Umbilical cord (tissue), 2 donors: ENCODE data around the gene FUT6. TPM values are rescaled to one million over a fixed set of nuclear protein-coding genes. Genes with fewer than 3 reads are reported as not detected.
"Not testable (repeated sequence)": the region's sequence is repeated elsewhere in the genome, so short reads cannot be mapped to it uniquely, and the experiment has no call there.

Experiments
- DNase-seq: peaks from one replicate; pipeline ENCODE4 v3.0.0-alpha.2; 2015; ENCODE audit warnings: low spot score
- total RNA-seq: library from RNA; depleted of rRNA; stranded (reverse); fragments of >200 nt; gene quantifications from one replicate; pipeline ENCODE4 v1.2.3, GENCODE V29; 2014; ENCODE audit warnings: low replicate concordance; ENCODE audit not compliant: insufficient read depth

FUT6 gene
- total RNA-seq, 1 donor from 2014 or later, result 1.7 TPM

GRCh38 chr19:5857203-5858081 lies 17.9 kb upstream of the FUT6 start:
- no peak for DNase-seq

- DNase-seq, result not testable (repeated sequence)
Observed at GRCh38 chr19:5855151-5855550, 15.6 kb upstream of the FUT6 start.

- DNase-seq, result not testable (repeated sequence)
Observed at GRCh38 chr19:5854121-5854520, 14.6 kb upstream of the FUT6 start.

GRCh38 chr19:5851302-5851701 lies 11.8 kb upstream of the FUT6 start, which contains the start of gene FUT3:
TSS of gene FUT3 (minus strand) at chr19:5851449.
- no peak for DNase-seq

- peak; percentile 89 for DNase-seq
Observed at GRCh38 chr19:5850743-5851293, 11.3 kb upstream of the FUT6 start.

- no peak for DNase-seq
Observed at GRCh38 chr19:5850189-5850588, 10.7 kb upstream of the FUT6 start.

- not testable (repeated sequence) for DNase-seq
Observed at GRCh38 chr19:5848621-5849020, 9.1 kb upstream of the FUT6 start.

GRCh38 chr19:5847846-5848245 lies 8.3 kb upstream of the FUT6 start:
- DNase-seq, result not testable (repeated sequence)

GRCh38 chr19:5844456-5845433 lies 5.2 kb upstream of the FUT6 start:
- DNase-seq, result no peak

GRCh38 chr19:5843295-5843927 lies 3.9 kb upstream of the FUT6 start:
- DNase-seq, result no peak

- not testable (repeated sequence) for DNase-seq
Observed at GRCh38 chr19:5841735-5842111, 2.2 kb upstream of the FUT6 start.

- no peak for DNase-seq
Observed at GRCh38 chr19:5838353-5839064, 993 bp downstream of the FUT6 start.

GRCh38 chr19:5837761-5838352 lies 1.6 kb downstream of the FUT6 start:
- no peak for DNase-seq

GRCh38 chr19:5832527-5833216 lies 6.8 kb downstream of the FUT6 start:
- no peak for DNase-seq

GRCh38 chr19:5832061-5832460 lies 7.4 kb downstream of the FUT6 start:
- no peak for DNase-seq

GRCh38 chr19:5831159-5831558 lies 8.3 kb downstream of the FUT6 start:
- no peak for DNase-seq

- DNase-seq, result no peak
Observed at GRCh38 chr19:5829567-5830310, 9.8 kb downstream of the FUT6 start.

GRCh38 chr19:5828661-5829566 lies 10.6 kb downstream of the FUT6 start:
- peak; percentile 80 for DNase-seq
